OCI-LY7 (cell line): ENCODE data around the gene SYNE3.

Experiments
- CTCF ChIP-seq: fragments of 200-600 bp; sonication (generic); conservative IDR thresholded peaks from 2 replicates; pipeline ENCODE4 v1.5.1; 2014; ENCODE audit warnings: mild to moderate bottlenecking, antibody characterized with exemption, low read length, moderate library complexity, mixed read lengths
- EZH2phosphoT487 ChIP-seq: fragments of 200-600 bp; sonication (generic); IDR thresholded peaks from 2 replicates; pipeline ENCODE4 v1.6.1; 2018; ENCODE audit warnings: low read depth, borderline replicate concordance, mild to moderate bottlenecking, mixed run types, antibody characterized with exemption, low read length, moderate library complexity, mixed read lengths

DNA sequence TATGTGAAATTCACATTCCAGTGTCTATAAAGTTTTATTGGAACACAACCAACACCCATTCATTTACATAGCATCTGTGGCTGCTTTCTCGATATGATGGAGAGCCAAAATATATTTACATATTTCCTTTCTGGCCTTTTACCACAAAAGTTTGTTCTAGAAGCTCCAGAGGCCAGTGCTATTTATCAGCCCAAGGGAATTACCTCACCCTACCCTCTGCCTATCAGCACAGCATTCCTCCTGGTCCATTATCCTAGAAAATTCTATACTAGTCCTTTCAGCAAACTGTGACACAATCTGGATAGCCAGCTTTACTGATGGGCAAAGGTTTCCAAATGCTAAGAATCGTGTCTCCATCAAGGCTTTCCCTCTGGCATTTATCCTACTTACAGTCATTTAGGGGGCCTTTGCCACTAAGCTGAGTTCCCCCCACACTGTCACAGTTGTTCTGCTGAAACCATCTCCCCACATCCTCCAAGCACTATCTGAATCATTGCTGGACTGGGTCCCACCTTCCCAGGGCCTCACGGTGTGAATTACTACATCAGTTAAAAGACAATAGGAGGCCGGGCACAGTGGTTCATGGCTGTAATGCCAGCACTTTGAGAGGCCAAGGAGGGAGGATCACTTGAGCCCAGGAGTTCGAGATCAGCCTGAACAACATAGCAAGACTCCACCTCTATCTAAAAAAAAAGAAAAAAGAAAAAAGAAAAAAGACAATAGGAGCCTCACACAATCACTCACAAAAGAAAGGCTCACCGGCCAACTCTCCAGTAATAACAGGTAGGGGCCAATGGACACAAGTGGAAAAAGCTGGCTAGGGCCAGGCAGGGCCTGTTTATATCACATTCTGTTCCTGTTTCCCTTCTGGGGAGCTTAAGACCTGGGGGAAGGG, 12.1 kb downstream of the SYNE3 start:
- TF ChIP-seq CTCF (no peak), EZH2phosphoT487 (no peak)
